Hepatocyte (in vitro differentiated cells): ENCODE results near the gene NGEF.

ENCODE experiments used
- EZH2 ChIP-seq: fragments of 200-600 bp; sonication (generic); IDR thresholded peaks from 2 replicates; pipeline ENCODE4 v1.6.1; 2016; ENCODE audit warnings: antibody characterized with exemption, mild to moderate bottlenecking, borderline replicate concordance
- EZH2phosphoT487 ChIP-seq: fragments of 200-600 bp; sonication (generic); IDR thresholded peaks from one replicate; pipeline ENCODE4 v1.6.1; 2018; ENCODE audit warnings: antibody characterized with exemption, mild to moderate bottlenecking, low read depth, moderate library complexity; ENCODE audit not compliant: unreplicated experiment, severe bottlenecking
- TF ChIP-seq, protein P1 (sequence below): fragments of 200-600 bp; sonication (generic); IDR thresholded peaks from 2 replicates; pipeline ENCODE4 v1.5.1; 2016; ENCODE audit warnings: antibody characterized with exemption, mild to moderate bottlenecking; ENCODE audit not compliant: poor library complexity

DNA sequence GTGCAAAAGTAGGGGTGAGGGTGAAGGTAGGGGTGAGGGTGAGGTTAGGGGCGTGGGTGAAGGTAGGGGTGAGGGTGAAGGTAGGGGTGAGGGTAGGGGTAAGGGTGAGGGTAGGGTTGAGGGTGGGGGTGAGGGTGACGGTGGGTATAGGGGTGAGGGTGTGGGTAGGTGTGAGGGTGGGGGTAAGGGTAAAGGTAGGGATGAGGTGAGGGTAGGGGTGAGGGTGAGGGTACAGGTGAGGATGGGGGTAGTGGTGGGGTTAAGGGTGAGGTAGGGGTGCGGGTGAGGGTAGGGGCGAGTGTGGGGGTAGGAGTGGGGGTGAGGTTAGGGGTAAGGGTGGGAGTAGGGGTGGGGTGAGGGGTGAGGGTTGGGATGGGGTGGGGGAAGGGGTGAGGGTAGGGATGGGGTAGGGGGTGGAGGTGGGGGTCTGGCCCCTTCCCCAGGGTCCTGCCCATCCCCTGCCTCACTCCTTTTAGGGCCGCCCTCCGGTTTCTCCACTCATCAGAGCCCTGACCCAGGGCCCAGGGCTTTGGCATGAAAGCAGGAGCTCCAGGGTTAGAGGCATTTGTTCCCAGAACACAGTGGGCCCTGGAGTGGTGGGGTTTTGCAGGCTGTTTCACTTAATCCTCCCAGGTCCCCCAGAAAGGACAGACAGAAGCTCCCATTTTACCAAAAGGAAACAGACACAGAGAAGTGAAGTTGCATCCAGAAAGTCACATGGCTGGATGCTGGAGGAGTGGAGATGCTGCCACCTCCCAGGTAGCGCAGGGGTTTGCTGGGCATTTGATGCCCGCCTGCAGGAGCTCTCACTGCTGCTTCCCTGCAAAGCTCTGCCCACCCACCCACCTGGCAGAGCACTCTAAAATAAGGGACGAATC lies 116.1 kb downstream of the NGEF start:
- TF ChIP-seq, protein P1, sequence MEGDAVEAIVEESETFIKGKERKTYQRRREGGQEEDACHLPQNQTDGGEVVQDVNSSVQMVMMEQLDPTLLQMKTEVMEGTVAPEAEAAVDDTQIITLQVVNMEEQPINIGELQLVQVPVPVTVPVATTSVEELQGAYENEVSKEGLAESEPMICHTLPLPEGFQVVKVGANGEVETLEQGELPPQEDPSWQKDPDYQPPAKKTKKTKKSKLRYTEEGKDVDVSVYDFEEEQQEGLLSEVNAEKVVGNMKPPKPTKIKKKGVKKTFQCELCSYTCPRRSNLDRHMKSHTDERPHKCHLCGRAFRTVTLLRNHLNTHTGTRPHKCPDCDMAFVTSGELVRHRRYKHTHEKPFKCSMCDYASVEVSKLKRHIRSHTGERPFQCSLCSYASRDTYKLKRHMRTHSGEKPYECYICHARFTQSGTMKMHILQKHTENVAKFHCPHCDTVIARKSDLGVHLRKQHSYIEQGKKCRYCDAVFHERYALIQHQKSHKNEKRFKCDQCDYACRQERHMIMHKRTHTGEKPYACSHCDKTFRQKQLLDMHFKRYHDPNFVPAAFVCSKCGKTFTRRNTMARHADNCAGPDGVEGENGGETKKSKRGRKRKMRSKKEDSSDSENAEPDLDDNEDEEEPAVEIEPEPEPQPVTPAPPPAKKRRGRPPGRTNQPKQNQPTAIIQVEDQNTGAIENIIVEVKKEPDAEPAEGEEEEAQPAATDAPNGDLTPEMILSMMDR: no peak
- no peak for TF ChIP-seq EZH2
- no peak for TF ChIP-seq EZH2phosphoT487
